Measurements from ENCODE around the gene TLR4.

TLR4 gene

DNA sequence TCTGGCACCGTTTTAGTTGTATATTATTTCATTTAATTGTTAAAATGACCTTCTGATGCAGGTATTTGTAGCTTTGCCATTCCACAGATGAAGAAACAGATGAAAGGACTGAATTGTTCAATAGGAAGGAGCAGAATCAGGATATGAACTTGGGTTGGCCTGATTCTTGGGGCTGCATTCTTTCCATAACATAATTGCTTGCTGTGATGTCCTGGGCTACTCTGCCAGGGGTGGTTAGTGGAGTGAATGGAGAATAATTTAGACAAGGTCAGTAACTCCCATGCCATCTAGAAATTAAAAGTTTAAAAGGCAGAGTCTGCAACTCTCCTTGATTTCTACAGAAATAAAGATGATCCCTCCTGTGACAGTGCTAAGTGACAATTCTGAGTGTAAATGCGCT lies 15.9 kb downstream of the TLR4 start:
- no peak overlapping the region for H3K27ac ChIP-seq (ENCODE audit: low read length)
- no peak overlapping the region for H3K9ac ChIP-seq (ENCODE audit: low read length)

DNA sequence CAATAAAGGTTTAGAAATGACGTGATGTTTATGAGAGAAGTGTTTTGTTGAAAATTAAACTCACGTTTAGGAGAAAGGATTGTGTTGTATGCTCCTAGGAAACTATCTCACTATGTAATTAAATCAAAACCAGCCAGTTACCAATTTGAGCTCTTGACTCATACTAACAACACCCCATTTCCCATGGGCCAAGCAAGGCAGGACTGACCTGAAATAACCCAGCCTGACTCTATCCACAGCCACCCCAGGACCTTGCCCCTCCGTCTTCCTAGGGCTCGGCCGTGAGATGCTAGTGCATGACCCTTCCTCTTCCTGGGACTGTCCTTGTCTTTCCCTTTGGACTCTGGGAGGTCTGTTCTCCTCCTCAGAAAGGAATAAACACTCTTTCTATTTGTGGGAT lies 16.4 kb downstream of the TLR4 start:
- no peak overlapping the region for H3K9ac ChIP-seq (ENCODE audit: low read length)
- H3K36me3 ChIP-seq (replicated peaks; ENCODE audit: low read depth, low read length): no peaks in the 10 kb centered on the region
- peaks cover 48% of the 10 kb centered on the region for H3K4me1 ChIP-seq (ENCODE audit: low read length)
- H2AFZ ChIP-seq (ENCODE audit: low read depth, low read length): no peak overlapping the region
- H3K9me3 ChIP-seq (ENCODE audit: insufficient read depth, low read length): no peaks in the 10 kb centered on the region
- no peaks in the 10 kb centered on the region for H4K20me1 ChIP-seq (ENCODE audit: insufficient read depth, low read length)
- H3K27ac ChIP-seq (ENCODE audit: low read length): no peak overlapping the region
- no peak overlapping the region for H3K4me2 ChIP-seq (ENCODE audit: low read length)
- H3K27me3 ChIP-seq (ENCODE audit: low read depth, low read length): peaks cover 18% of the 10 kb centered on the region; the same call in 1 of the 2 replicates
- TF ChIP-seq EZH2phosphoT487 (IDR thresholded peaks at IDR 0.05; ENCODE audit: low read depth): no peak
- H3K79me2 ChIP-seq (ENCODE audit: low read length): no peaks in the 10 kb centered on the region
- H3K4me3 ChIP-seq (ENCODE audit: low read length): no peak overlapping the region

More for the DNA sequence above, 15.9 kb downstream of the TLR4 start:
- Histone ChIP-seq H3K9me3 (ENCODE audit: insufficient read depth, low read length) (no peaks in the 10 kb centered on the region), H3K36me3 (replicated peaks; ENCODE audit: low read depth, low read length) (no peaks in the 10 kb centered on the region), H3K79me2 (ENCODE audit: low read length) (no peaks in the 10 kb centered on the region), H3K4me3 (ENCODE audit: low read length) (no peak overlapping the region), H4K20me1 (ENCODE audit: insufficient read depth, low read length) (no peaks in the 10 kb centered on the region), H3K27me3 (ENCODE audit: low read depth, low read length) (peaks cover 18% of the 10 kb centered on the region; the same call in 1 of the 2 replicates), H3K4me1 (ENCODE audit: low read length) (peaks cover 46% of the 10 kb centered on the region), H3K4me2 (ENCODE audit: low read length) (no peak overlapping the region), H2AFZ (ENCODE audit: low read depth, low read length) (no peak overlapping the region)
- no peak for TF ChIP-seq EZH2phosphoT487 (IDR thresholded peaks at IDR 0.05; ENCODE audit: low read depth)
- TF ChIP-seq, protein P1, sequence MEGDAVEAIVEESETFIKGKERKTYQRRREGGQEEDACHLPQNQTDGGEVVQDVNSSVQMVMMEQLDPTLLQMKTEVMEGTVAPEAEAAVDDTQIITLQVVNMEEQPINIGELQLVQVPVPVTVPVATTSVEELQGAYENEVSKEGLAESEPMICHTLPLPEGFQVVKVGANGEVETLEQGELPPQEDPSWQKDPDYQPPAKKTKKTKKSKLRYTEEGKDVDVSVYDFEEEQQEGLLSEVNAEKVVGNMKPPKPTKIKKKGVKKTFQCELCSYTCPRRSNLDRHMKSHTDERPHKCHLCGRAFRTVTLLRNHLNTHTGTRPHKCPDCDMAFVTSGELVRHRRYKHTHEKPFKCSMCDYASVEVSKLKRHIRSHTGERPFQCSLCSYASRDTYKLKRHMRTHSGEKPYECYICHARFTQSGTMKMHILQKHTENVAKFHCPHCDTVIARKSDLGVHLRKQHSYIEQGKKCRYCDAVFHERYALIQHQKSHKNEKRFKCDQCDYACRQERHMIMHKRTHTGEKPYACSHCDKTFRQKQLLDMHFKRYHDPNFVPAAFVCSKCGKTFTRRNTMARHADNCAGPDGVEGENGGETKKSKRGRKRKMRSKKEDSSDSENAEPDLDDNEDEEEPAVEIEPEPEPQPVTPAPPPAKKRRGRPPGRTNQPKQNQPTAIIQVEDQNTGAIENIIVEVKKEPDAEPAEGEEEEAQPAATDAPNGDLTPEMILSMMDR (IDR thresholded peaks at IDR 0.05; ENCODE audit: low read depth, low read length): no peak

DNA sequence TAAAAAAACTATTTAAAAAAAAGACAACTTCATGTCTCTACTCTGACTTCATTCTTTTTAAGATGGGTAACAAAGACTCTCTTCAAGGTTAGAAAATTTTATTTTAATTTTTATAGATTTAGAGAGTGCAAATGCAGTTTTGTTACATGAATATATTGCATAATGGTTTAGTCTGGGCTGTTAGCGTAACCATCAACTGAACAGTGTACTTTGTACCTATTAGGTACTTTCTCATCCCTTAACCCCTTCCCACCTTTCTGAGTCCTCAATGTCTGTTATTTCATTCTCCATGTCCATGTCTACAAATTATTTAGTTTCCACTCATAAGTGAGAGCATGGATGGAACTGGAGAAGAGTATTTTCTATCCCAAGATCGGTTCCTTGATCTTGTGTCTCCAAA lies 16.8 kb downstream of the TLR4 start:
- Histone ChIP-seq H3K9me3 (ENCODE audit: insufficient read depth, low read length) (no peaks in the 10 kb centered on the region), H2AFZ (ENCODE audit: low read depth, low read length) (no peak overlapping the region), H3K27me3 (ENCODE audit: low read depth, low read length) (peaks cover 18% of the 10 kb centered on the region; the same call in 1 of the 2 replicates), H3K4me1 (ENCODE audit: low read length) (peaks cover 45% of the 10 kb centered on the region), H3K36me3 (replicated peaks; ENCODE audit: low read depth, low read length) (no peaks in the 10 kb centered on the region), H3K4me3 (ENCODE audit: low read length) (no peak overlapping the region), H3K27ac (ENCODE audit: low read length) (no peak overlapping the region), H3K79me2 (ENCODE audit: low read length) (no peaks in the 10 kb centered on the region), H4K20me1 (ENCODE audit: insufficient read depth, low read length) (no peaks in the 10 kb centered on the region), H3K9ac (ENCODE audit: low read length) (no peak overlapping the region), H3K4me2 (ENCODE audit: low read length) (no peak overlapping the region)
- no peak for TF ChIP-seq EZH2phosphoT487 (IDR thresholded peaks at IDR 0.05; ENCODE audit: low read depth)
- TF ChIP-seq, protein P1 (IDR thresholded peaks at IDR 0.05; ENCODE audit: low read depth, low read length): no peak

DNA sequence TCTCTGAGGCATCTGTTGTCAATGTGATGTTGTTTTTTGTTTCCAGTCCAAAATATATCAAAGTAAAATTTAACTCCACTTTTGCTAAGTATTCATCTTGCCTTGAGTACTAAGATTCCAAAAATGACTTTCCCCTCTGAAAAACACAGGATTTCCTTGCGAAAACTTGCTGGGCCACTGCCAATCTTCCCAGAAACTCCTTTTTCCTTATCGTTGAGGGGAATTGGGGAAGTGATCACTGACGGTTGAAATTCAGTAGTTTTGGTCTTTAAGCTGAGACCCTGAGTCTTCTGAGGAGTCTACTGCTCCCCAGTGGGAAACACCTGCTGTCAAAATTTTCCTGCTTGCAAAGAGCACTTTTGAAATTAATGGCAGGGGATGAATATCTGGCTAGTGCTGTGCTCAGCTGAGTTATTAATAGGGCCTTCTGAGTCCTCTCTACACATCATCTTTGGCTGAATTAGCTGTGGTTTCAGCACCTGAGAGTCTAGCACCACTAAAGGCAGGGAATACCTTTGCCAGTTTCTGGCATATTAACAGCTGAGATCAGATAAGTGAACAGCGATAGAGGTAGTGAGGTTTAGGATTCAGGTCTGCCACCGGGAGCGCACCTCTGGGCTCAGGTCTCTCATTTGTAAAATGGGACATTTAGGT lies 18.0 kb downstream of the TLR4 start:
- no peak overlapping the region for H2AFZ ChIP-seq (ENCODE audit: low read depth, low read length)
- H3K9me3 ChIP-seq (ENCODE audit: insufficient read depth, low read length): no peaks in the 10 kb centered on the region; the same call in 1 of the 2 replicates
- peaks cover 45% of the 10 kb centered on the region for H3K4me1 ChIP-seq (ENCODE audit: low read length)
- H3K9ac ChIP-seq (ENCODE audit: low read length): no peak overlapping the region
- no peak overlapping the region for H3K27ac ChIP-seq (ENCODE audit: low read length)
- peaks cover 18% of the 10 kb centered on the region; the same call in 1 of the 2 replicates for H3K27me3 ChIP-seq (ENCODE audit: low read depth, low read length)
- no peaks in the 10 kb centered on the region for H4K20me1 ChIP-seq (ENCODE audit: insufficient read depth, low read length)
- H3K79me2 ChIP-seq (ENCODE audit: low read length): no peaks in the 10 kb centered on the region
- no peaks in the 10 kb centered on the region for H3K36me3 ChIP-seq (replicated peaks; ENCODE audit: low read depth, low read length)
- no peak overlapping the region for H3K4me3 ChIP-seq (ENCODE audit: low read length)
- TF ChIP-seq EZH2phosphoT487 (IDR thresholded peaks at IDR 0.05; ENCODE audit: low read depth): no peak
- TF ChIP-seq, protein P1 (IDR thresholded peaks at IDR 0.05; ENCODE audit: low read depth, low read length): no peak
- no peak overlapping the region for H3K4me2 ChIP-seq (ENCODE audit: low read length)

Data from OCI-LY3 (cell line).